HEK293 (cell line): ENCODE data around the gene DDR1.

Experiments used
- CTCF ChIA-PET: fragments of 350-600 bp; formaldehyde crosslinking; extraction: SDS; loops from one replicate; lab custom pipeline; 2021; ENCODE audit warnings: antibody characterized with exemption; lab: Yijun Ruan, JAX
- POLR2A ChIA-PET: fragments of 300-600 bp; formaldehyde crosslinking; extraction: SDS; loops from one replicate; lab custom pipeline; 2020; ENCODE audit warnings: antibody characterized with exemption, inconsistent platforms; lab: Yijun Ruan, JAX
- H3K27ac ChIP-seq: fragments of 200-500 bp; sonication (Bioruptor generic); 2 replicates; pipeline ENCODE4 v1.5.1; 2014; ENCODE audit warnings: low read depth, low read length, control low read depth, inconsistent platforms; ENCODE audit errors: extremely low read depth
- H3K36me3 ChIP-seq, 2 experiments: fragments of 200-500 bp in 1 of 2; sonication (Bioruptor generic) in 1 of 2; 1 replicate in 1 of 2; 2 replicates in 1 of 2; pipeline ENCODE4 v1.5.1; 2014 to 2017; ENCODE audit warnings: inconsistent platforms in 2 of 2, low read length in 2 of 2; ENCODE audit not compliant: control insufficient read depth in 2 of 2, insufficient read depth in 1 of 2
- H3K4me1 ChIP-seq: fragments of 200-500 bp; sonication (Bioruptor generic); 2 replicates; pipeline ENCODE4 v1.5.1; 2014; ENCODE audit warnings: mild to moderate bottlenecking, low read length, inconsistent platforms; ENCODE audit not compliant: control insufficient read depth, insufficient read depth
- H3K4me3 ChIP-seq: 2 replicates; pipeline ENCODE4 v1.5.1; 2011; ENCODE audit warnings: low read depth, mild to moderate bottlenecking, control low read depth, low read length, moderate library complexity
- H3K9me3 ChIP-seq: fragments of 200-500 bp; sonication (Bioruptor generic); 2 replicates; pipeline ENCODE4 v1.5.1; 2014; ENCODE audit warnings: low read depth, low read length, inconsistent platforms; ENCODE audit not compliant: control insufficient read depth, insufficient read depth
- BCL11A ChIP-seq: fragments of 450-650 bp; formaldehyde crosslinking; IDR thresholded peaks from 2 replicates; pipeline ENCODE4 v1.5.1; 2016; ENCODE audit warnings: low read depth, missing biosample characterization, missing genetic modification characterization
- CTCF ChIP-seq: fragments of 450-650 bp; formaldehyde crosslinking; IDR thresholded peaks from 2 replicates; pipeline ENCODE4 v1.5.1; 2016; ENCODE audit warnings: missing biosample characterization, missing genetic modification characterization
- IKZF3 ChIP-seq: fragments of 450-650 bp; IDR thresholded peaks from 2 replicates; pipeline ENCODE4 v1.5.0; 2018; ENCODE audit warnings: missing biosample characterization, mild to moderate bottlenecking, missing genetic modification characterization, moderate library complexity
- MZF1 ChIP-seq: fragments of 450-650 bp; formaldehyde crosslinking; IDR thresholded peaks from 2 replicates; pipeline ENCODE4 v1.5.1; 2017; ENCODE audit warnings: missing biosample characterization, missing genetic modification characterization, borderline replicate concordance
- OVOL3 ChIP-seq: fragments of 450-650 bp; formaldehyde crosslinking; IDR thresholded peaks from 2 replicates; pipeline ENCODE4 v1.5.1; 2016; ENCODE audit warnings: missing biosample characterization, missing genetic modification characterization
- PBX3 ChIP-seq: sonication (generic); formaldehyde crosslinking; IDR thresholded peaks from 2 replicates; pipeline ENCODE4 v1.8.1; 2022; ENCODE audit warnings: mild to moderate bottlenecking, moderate library complexity, missing genetic modification reagents
- ZBTB21 ChIP-seq: fragments of 450-650 bp; formaldehyde crosslinking; IDR thresholded peaks from 2 replicates; pipeline ENCODE4 v1.5.1; 2017; ENCODE audit warnings: missing biosample characterization, missing genetic modification characterization
- ZNF114 ChIP-seq: fragments of 450-650 bp; formaldehyde crosslinking; IDR thresholded peaks from 2 replicates; pipeline ENCODE4 v1.5.0; 2017; ENCODE audit warnings: missing biosample characterization, missing genetic modification characterization
- ZNF133 ChIP-seq: fragments of 450-650 bp; formaldehyde crosslinking; IDR thresholded peaks from 2 replicates; pipeline ENCODE4 v1.5.1; 2016; ENCODE audit warnings: missing biosample characterization, missing genetic modification characterization
- ZNF184 ChIP-seq: fragments of 450-650 bp; IDR thresholded peaks from 2 replicates; pipeline ENCODE4 v1.5.1; 2018; ENCODE audit warnings: missing biosample characterization, mild to moderate bottlenecking, missing genetic modification characterization
- ZNF214 ChIP-seq: fragments of 450-650 bp; formaldehyde crosslinking; IDR thresholded peaks from 2 replicates; pipeline ENCODE4 v1.5.1; 2017; ENCODE audit warnings: missing biosample characterization, mild to moderate bottlenecking, missing genetic modification characterization, borderline replicate concordance
- ZNF362 ChIP-seq: fragments of 450-650 bp; formaldehyde crosslinking; IDR thresholded peaks from 2 replicates; pipeline ENCODE4 v1.5.1; 2016; ENCODE audit warnings: missing biosample characterization, missing genetic modification characterization
- ZNF394 ChIP-seq: fragments of 450-650 bp; formaldehyde crosslinking; IDR thresholded peaks from 2 replicates; pipeline ENCODE4 v1.5.1; 2016; ENCODE audit warnings: missing biosample characterization, missing genetic modification characterization, mild to moderate bottlenecking, moderate library complexity, borderline replicate concordance
- ZNF404 ChIP-seq: fragments of 450-650 bp; formaldehyde crosslinking; IDR thresholded peaks from 2 replicates; pipeline ENCODE4 v1.5.1; 2017; ENCODE audit warnings: missing biosample characterization, missing genetic modification characterization
- ZNF654 ChIP-seq: fragments of 450-650 bp; formaldehyde crosslinking; IDR thresholded peaks from 2 replicates; pipeline ENCODE4 v1.5.1; 2016; ENCODE audit warnings: low read depth, missing biosample characterization, missing genetic modification characterization

Gene DDR1

GRCh38 chr6:30914854-30915590, 30.7 kb downstream of the DDR1 start:
- H3K9me3 ChIP-seq: no peaks in the 10 kb centered on the region
- CTCF ChIA-PET: interaction anchor here (0.5 to 9.9 kb wide), 37 partner anchors 9 to 452 kb away, joined by 3 to 206 read pairs (median 5); partner anchors contain the start of gene MUCL3
- H3K36me3 ChIP-seq: peaks cover 36 to 82% of the 10 kb centered on the region in 2 experiments
- H3K27ac ChIP-seq: peak overlapping the region; percentile 85
- TF ChIP-seq ZNF214 (tag by site-specific recombination): no peak
- TF ChIP-seq PBX3 (CRISPR knock-in tag): 0 out of 2 replicates have a peak, but pooled peaks have one; percentile 26
- POLR2A ChIA-PET: interaction anchor here (0.8 to 2.9 kb wide), 10 partner anchors 11 to 194 kb away, joined by 3 to 24 read pairs (median 4); partner anchors contain the start of genes DDR1 and IER3
- peak overlapping the region; percentile 45 for H3K4me3 ChIP-seq
- H3K4me1 ChIP-seq: peaks cover 6% of the 10 kb centered on the region

- H3K27ac ChIP-seq: no peak overlapping the region; the same call in 1 of the 2 replicates
- H3K36me3 ChIP-seq: peaks cover 35 to 82% of the 10 kb centered on the region in 2 experiments
- no peak overlapping the region for H3K4me3 ChIP-seq
- TF ChIP-seq OVOL3 (tag by site-specific recombination) (no peak), CTCF (tag by site-specific recombination) (peak; percentile 72), IKZF3 (tag by site-specific recombination) (0 out of 2 replicates have a peak, but pooled peaks have one; percentile 18), ZNF654 (tag by site-specific recombination) (peak; percentile 94), ZNF362 (tag by site-specific recombination) (peak; percentile 69), ZBTB21 (tag by site-specific recombination) (no peak)
- no peaks in the 10 kb centered on the region for H3K9me3 ChIP-seq
- POLR2A ChIA-PET: interaction anchor here (0.6 to 2.9 kb wide), 9 partner anchors 11 to 193 kb away, joined by 3 to 24 read pairs (median 4); partner anchors contain the start of genes DDR1 and IER3
- CTCF ChIA-PET: interaction anchor here (0.5 to 9.9 kb wide), 45 partner anchors 10 to 424 kb away, joined by 3 to 206 read pairs (median 5); partner anchors contain the start of genes MUCL3 and TCF19
- peaks cover 6% of the 10 kb centered on the region for H3K4me1 ChIP-seq
Measured at GRCh38 chr6:30915591-30915946, 31.2 kb downstream of the DDR1 start.

GRCh38 chr6:30917041-30917440, 32.7 kb downstream of the DDR1 start:
- H3K4me1 ChIP-seq: peaks cover 6% of the 10 kb centered on the region
- no peak overlapping the region for H3K27ac ChIP-seq
- ChIA-PET POLR2A (no interaction called here), CTCF (interaction anchor here (0.6 to 9.9 kb wide), 9 partner anchors 9 to 229 kb away, joined by 3 to 206 read pairs (median 15); no protein-coding TSS in a partner anchor)
- TF ChIP-seq ZNF133 (tag by site-specific recombination): no peak
- no peak for TF ChIP-seq ZNF184 (tag by site-specific recombination)
- TF ChIP-seq MZF1 (tag by site-specific recombination): no peak
- TF ChIP-seq PBX3 (CRISPR knock-in tag): no peak
- no peak for TF ChIP-seq ZNF114 (tag by site-specific recombination)
- TF ChIP-seq ZNF394 (tag by site-specific recombination): no peak
- TF ChIP-seq BCL11A: no peak
- TF ChIP-seq ZNF404 (tag by site-specific recombination): no peak
- H3K4me3 ChIP-seq: no peak overlapping the region
- no peaks in the 10 kb centered on the region for H3K9me3 ChIP-seq
- H3K36me3 ChIP-seq: peaks cover 35 to 83% of the 10 kb centered on the region in 2 experiments
